ENCODE results near the gene SMYD3. TPM values are rescaled to one million over a fixed set of nuclear protein-coding genes. Genes with fewer than 3 reads are reported as not detected.

The SMYD3 gene
- total and polyA plus RNA-seq, 2 donors (not counting 1 experiment from before 2014, with no cell fraction given), result 69.4 to 83.1 TPM

GRCh38 chr1:246515390-246516005, 8.4 kb upstream of the SMYD3 start:
- no peaks in the 10 kb centered on the region for H3K36me3 ChIP-seq (ENCODE audit: control insufficient read depth, insufficient read depth, low read length)

GRCh38 chr1:246513619-246514343, 6.7 kb upstream of the SMYD3 start:
- H3K4me3 ChIP-seq (replicated peaks in 1 of 4; ENCODE audit: control extremely low read depth in 1 of 4, insufficient read depth in 1 of 4, low read depth in 3 of 4, low read length in 4 of 4), result no peak overlapping the region
- no peak overlapping the region for H3K4me2 ChIP-seq (ENCODE audit: extremely low read depth, insufficient read depth, low read length)
- H3K9ac ChIP-seq (ENCODE audit: insufficient read depth, low read length), result no peak overlapping the region
- no peaks in the 10 kb centered on the region for H3K79me2 ChIP-seq (ENCODE audit: control insufficient read depth, insufficient read depth, low read length)
- no peaks in the 10 kb centered on the region for H4K20me1 ChIP-seq (ENCODE audit: control insufficient read depth, extremely low read depth, insufficient read depth, low read length)
- H3K36me3 ChIP-seq (ENCODE audit: control insufficient read depth, insufficient read depth, low read length), result no peaks in the 10 kb centered on the region
- no peak for DNase-seq (ENCODE audit: low read depth in 2 of 2)
- H3K9me3 ChIP-seq (ENCODE audit: control insufficient read depth, insufficient read depth, low read depth, low read length), result no peaks in the 10 kb centered on the region
- TF ChIP-seq CTCF (conservative IDR thresholded peaks at IDR 0.05 in 1 of 2, IDR thresholded peaks at IDR 0.05 in 1 of 2; ENCODE audit: low read depth in 1 of 2, low read length in 2 of 2), result no peak
- TF ChIP-seq EZH2 (IDR thresholded peaks at IDR 0.05; ENCODE audit: low read length, missing control alignments), result no peak
- no peaks in the 10 kb centered on the region for H3K4me1 ChIP-seq (ENCODE audit: control insufficient read depth, extremely low read depth, insufficient read depth, low read length)
- no peak overlapping the region for H3K27ac ChIP-seq (ENCODE audit: insufficient read depth, low read length)
- H2AFZ ChIP-seq (ENCODE audit: low read length), result no peak overlapping the region
- no peaks in the 10 kb centered on the region for H3K27me3 ChIP-seq (ENCODE audit: control insufficient read depth, insufficient read depth, low read length)

More at GRCh38 chr1:246515390-246516005, 8.4 kb upstream of the SMYD3 start:
- no peaks in the 10 kb centered on the region for H3K9me3 ChIP-seq (ENCODE audit: control insufficient read depth, insufficient read depth, low read depth, low read length)
- no peak overlapping the region for H3K27ac ChIP-seq (ENCODE audit: insufficient read depth, low read length)
- DNase-seq (ENCODE audit: low read depth in 2 of 2), result no peak
- no peaks in the 10 kb centered on the region for H4K20me1 ChIP-seq (ENCODE audit: control insufficient read depth, extremely low read depth, insufficient read depth, low read length)
- H3K4me1 ChIP-seq (ENCODE audit: control insufficient read depth, extremely low read depth, insufficient read depth, low read length), result no peaks in the 10 kb centered on the region
- H3K4me3 ChIP-seq (replicated peaks in 1 of 4; ENCODE audit: control extremely low read depth in 1 of 4, insufficient read depth in 1 of 4, low read depth in 3 of 4, low read length in 4 of 4), result no peak overlapping the region
- TF ChIP-seq CTCF (conservative IDR thresholded peaks at IDR 0.05 in 1 of 2, IDR thresholded peaks at IDR 0.05 in 1 of 2; ENCODE audit: low read depth in 1 of 2, low read length in 2 of 2), result no peak
- no peak for TF ChIP-seq EZH2 (IDR thresholded peaks at IDR 0.05; ENCODE audit: low read length, missing control alignments)
- no peaks in the 10 kb centered on the region for H3K27me3 ChIP-seq (ENCODE audit: control insufficient read depth, insufficient read depth, low read length)
- H3K79me2 ChIP-seq (ENCODE audit: control insufficient read depth, insufficient read depth, low read length), result no peaks in the 10 kb centered on the region
- H3K9ac ChIP-seq (ENCODE audit: insufficient read depth, low read length), result no peak overlapping the region
- H3K4me2 ChIP-seq (ENCODE audit: extremely low read depth, insufficient read depth, low read length), result no peak overlapping the region
- H2AFZ ChIP-seq (ENCODE audit: low read length), result no peak overlapping the region

- H3K27ac ChIP-seq (ENCODE audit: insufficient read depth, low read length), result no peak overlapping the region
- H3K9me3 ChIP-seq (ENCODE audit: control insufficient read depth, insufficient read depth, low read depth, low read length), result no peaks in the 10 kb centered on the region
- TF ChIP-seq CTCF (conservative IDR thresholded peaks at IDR 0.05 in 1 of 2, IDR thresholded peaks at IDR 0.05 in 1 of 2; ENCODE audit: low read depth in 1 of 2, low read length in 2 of 2), result no peak
- TF ChIP-seq EZH2 (IDR thresholded peaks at IDR 0.05; ENCODE audit: low read length, missing control alignments), result no peak
These were observed 6.0 kb upstream of the SMYD3 start for GRCh38 chr1:246513041-246513440.

More at GRCh38 chr1:246513041-246513440, 6.0 kb upstream of the SMYD3 start:
- H4K20me1 ChIP-seq (ENCODE audit: control insufficient read depth, extremely low read depth, insufficient read depth, low read length), result no peaks in the 10 kb centered on the region
- no peaks in the 10 kb centered on the region for H3K4me1 ChIP-seq (ENCODE audit: control insufficient read depth, extremely low read depth, insufficient read depth, low read length)
- no peak overlapping the region for H3K4me3 ChIP-seq (replicated peaks in 1 of 4; ENCODE audit: control extremely low read depth in 1 of 4, insufficient read depth in 1 of 4, low read depth in 3 of 4, low read length in 4 of 4)
- no peak for DNase-seq (ENCODE audit: low read depth in 2 of 2)
- no peak overlapping the region for H3K4me2 ChIP-seq (ENCODE audit: extremely low read depth, insufficient read depth, low read length)
- no peak overlapping the region for H2AFZ ChIP-seq (ENCODE audit: low read length)
- H3K9ac ChIP-seq (ENCODE audit: insufficient read depth, low read length), result no peak overlapping the region
- H3K79me2 ChIP-seq (ENCODE audit: control insufficient read depth, insufficient read depth, low read length), result no peaks in the 10 kb centered on the region
- H3K27me3 ChIP-seq (ENCODE audit: control insufficient read depth, insufficient read depth, low read length), result no peaks in the 10 kb centered on the region
- no peaks in the 10 kb centered on the region for H3K36me3 ChIP-seq (ENCODE audit: control insufficient read depth, insufficient read depth, low read length)
